SK-N-SH (cell line): Measurements from ENCODE around the gene NFATC4. TPM values are rescaled to one million over a fixed set of nuclear protein-coding genes. Genes with fewer than 3 reads are reported as not detected.

Experiments used
- CTCF ChIA-PET: fragments of 300-600, 350-600 bp; formaldehyde crosslinking; extraction: SDS; loops from one replicate; lab custom pipeline; 2021; lab: Yijun Ruan, JAX
- POLR2A ChIA-PET: fragments of 350-600 bp; sonication (Branson Sonifier 250); formaldehyde crosslinking; extraction: SDS; loops from one replicate; lab custom pipeline; 2020; ENCODE audit warnings: antibody characterized with exemption, inconsistent platforms; lab: Yijun Ruan, JAX
- DNase-seq: peaks from one replicate; pipeline ENCODE4 v3.0.0; 2012
- H2AFZ ChIP-seq: fragments of 200-600 bp; sonication (generic); 2 replicates; pipeline ENCODE4 v1.8.1; 2016; ENCODE audit warnings: antibody characterized with exemption, mild to moderate bottlenecking, low read depth
- H3F3A ChIP-seq: fragments of 200-600 bp; sonication (generic); replicated peaks from 2 replicates; pipeline ENCODE3; 2016; ENCODE audit warnings: antibody characterized with exemption, mild to moderate bottlenecking; ENCODE audit not compliant: insufficient read depth
- H3K27ac ChIP-seq, 2 experiments: fragments of 200-500 bp in 1 of 2; fragments of 200-600 bp in 1 of 2; sonication (Bioruptor generic) in 1 of 2; sonication (generic), shearing (Covaris generic) in 1 of 2; 2 replicates each; pipeline versions ENCODE4 v1.5.1 to v1.6.1; 2014 to 2016; ENCODE audit warnings: low read depth in 2 of 2, inconsistent platforms in 1 of 2, low read length in 1 of 2, mild to moderate bottlenecking in 1 of 2, mixed read lengths in 1 of 2
- H3K27me3 ChIP-seq: fragments of 200-600 bp; sonication (generic), shearing (Covaris generic); 2 replicates; pipeline ENCODE4 v1.6.1; 2016; ENCODE audit warnings: mixed run types; ENCODE audit not compliant: insufficient read depth
- H3K36me3 ChIP-seq, 2 experiments: fragments of 200-500 bp in 1 of 2; fragments of 200-600 bp in 1 of 2; sonication (Bioruptor generic) in 1 of 2; sonication (generic) in 1 of 2; replicated peaks in 1 of 2; 2 replicates each; pipeline versions ENCODE3 to v1.5.1; 2014 to 2016; ENCODE audit warnings: low read length in 1 of 2, mild to moderate bottlenecking in 1 of 2; ENCODE audit not compliant: insufficient read depth in 2 of 2, control insufficient read depth in 1 of 2
- H3K4me1 ChIP-seq, 2 experiments: fragments of 200-500 bp in 1 of 2; fragments of 200-600 bp in 1 of 2; sonication (Bioruptor generic) in 1 of 2; sonication (generic), shearing (Covaris generic) in 1 of 2; 2 replicates each; pipeline versions ENCODE4 v1.5.1 to v1.6.1; 2014 to 2016; ENCODE audit warnings: low read depth in 1 of 2, low read length in 1 of 2, mixed run types in 1 of 2; ENCODE audit not compliant: insufficient read depth in 2 of 2, control insufficient read depth in 1 of 2
- H3K4me2 ChIP-seq: fragments of 200-600 bp; sonication (generic), shearing (Covaris generic); 2 replicates; pipeline ENCODE4 v1.6.1; 2017; ENCODE audit warnings: mixed run types
- H3K4me3 ChIP-seq, 2 experiments: fragments of 200-500 bp in 1 of 2; fragments of 200-600 bp in 1 of 2; sonication (Bioruptor generic) in 1 of 2; sonication (generic), shearing (Covaris generic) in 1 of 2; 2 replicates each; pipeline versions ENCODE4 v1.5.1 to v1.8.1; 2014 to 2016; ENCODE audit warnings: low read depth in 2 of 2, inconsistent platforms in 1 of 2, low read length in 1 of 2, mild to moderate bottlenecking in 1 of 2, mixed read lengths in 1 of 2, moderate library complexity in 1 of 2
- H3K79me2 ChIP-seq: fragments of 200-600 bp; sonication (generic); 2 replicates; pipeline ENCODE4 v1.8.1; 2017; ENCODE audit warnings: mild to moderate bottlenecking; ENCODE audit not compliant: insufficient read depth
- H3K9ac ChIP-seq: fragments of 200-600 bp; sonication (generic); 2 replicates; pipeline ENCODE4 v1.6.1; 2017; ENCODE audit warnings: mixed run types
- H3K9me2 ChIP-seq: fragments of 200-600 bp; sonication (generic); 2 replicates; pipeline ENCODE4 v1.6.1; 2017; ENCODE audit warnings: mixed run types
- H3K9me3 ChIP-seq: fragments of 200-600 bp; sonication (generic); 2 replicates; pipeline ENCODE4 v1.6.1; 2017; ENCODE audit warnings: mixed run types, mild to moderate bottlenecking, moderate library complexity
- H4K20me1 ChIP-seq: fragments of 200-600 bp; sonication (generic); 2 replicates; pipeline ENCODE4 v1.6.1; 2017; ENCODE audit warnings: mild to moderate bottlenecking, mixed run types; ENCODE audit not compliant: insufficient read depth
- FOXM1 ChIP-seq: IDR thresholded peaks from 2 replicates; pipeline ENCODE4 v1.4.0; 2012; ENCODE audit warnings: low read depth, mild to moderate bottlenecking
- MEF2A ChIP-seq: IDR thresholded peaks from 2 replicates; pipeline ENCODE4 v1.4.0; 2012; ENCODE audit warnings: low read depth, borderline replicate concordance
- NRF1 ChIP-seq: IDR thresholded peaks from 2 replicates; pipeline ENCODE4 v1.6.1; 2012; ENCODE audit warnings: low read depth, mild to moderate bottlenecking, low read length
- TCF12 ChIP-seq: IDR thresholded peaks from 2 replicates; pipeline ENCODE4 v1.4.0; 2012
- WGBS: methylation state at CpG from one replicate; pipeline ENCODE4 v1.1.6; 2017; ENCODE audit warnings: low lambda C conversion rate; 5-methylcytosine and 5-hydroxymethylcytosine counted together
- polyA plus RNA-seq, 3 experiments: library from polyadenylated mRNA; depleted of rRNA; stranded (reverse); fragments of >200 nt; gene quantifications; 2 replicates each; pipeline ENCODE4 v1.2.3, GENCODE V29; 2012

Gene NFATC4
- polyA plus RNA-seq, 1 of the 3 experiments (the other 2 are of a cell fraction), result 25.3 TPM

DNA sequence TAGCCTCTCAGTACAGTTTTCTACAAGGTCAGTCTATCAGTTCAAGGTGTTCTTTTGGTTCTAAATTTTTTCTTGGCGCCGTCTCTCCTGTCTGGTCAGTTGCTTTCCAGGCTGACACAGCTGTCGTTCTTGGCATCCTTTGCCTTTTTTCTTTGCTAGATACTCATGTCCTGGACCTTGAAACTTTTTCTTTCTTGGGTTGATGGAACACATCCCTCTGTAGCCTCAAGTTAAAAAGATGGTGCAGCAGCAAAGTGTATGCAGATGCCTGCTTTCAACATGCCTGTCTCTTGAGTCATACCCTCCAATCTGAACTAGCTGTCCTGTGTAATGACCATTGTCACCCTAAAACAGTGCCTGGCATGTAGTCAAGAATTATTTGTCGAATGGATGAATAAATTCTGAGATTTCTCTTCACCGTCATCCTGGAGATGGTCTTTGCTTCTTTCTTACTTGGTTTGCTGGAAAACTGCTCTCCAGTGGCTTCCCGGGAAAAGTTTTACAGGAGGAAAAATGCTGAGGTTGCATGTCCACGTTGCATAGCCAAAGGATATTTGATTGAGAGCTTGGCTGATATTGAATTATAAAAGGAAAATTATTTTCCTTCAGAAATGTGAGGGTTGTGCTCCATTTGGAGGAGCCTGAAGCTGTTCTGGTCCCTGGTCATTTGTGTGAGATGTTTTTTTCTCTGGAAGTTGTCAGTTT is 35.5 kb downstream of the NFATC4 start:
- no peaks in the 10 kb centered on the region for H4K20me1 ChIP-seq
- H3K9me2 ChIP-seq, result no peaks in the 10 kb centered on the region
- ChIA-PET CTCF (interaction anchor here (2.8 to 5.8 kb wide), 4 partner anchors 27 to 70 kb away, joined by 11 to 38 read pairs (median 30); partner anchors contain the start of genes CBLN3 and KHNYN), POLR2A (no interaction called here)
- H3K9me3 ChIP-seq, result no peaks in the 10 kb centered on the region
- WGBS, result 41% methylated on average over 7 of the region's 7 CpGs
- no peak overlapping the region for H3K9ac ChIP-seq
- no peaks in the 10 kb centered on the region for H3K79me2 ChIP-seq
- no peak overlapping the region for H3K4me3 ChIP-seq
- peaks cover 0 to 24% of the 10 kb centered on the region in 2 experiments; a peak in 1 of 4 replicates for H3K4me1 ChIP-seq
- peak overlapping the region; percentile 7; the same call in 1 of the 2 replicates for H3K4me2 ChIP-seq
- H3F3A ChIP-seq, result peaks cover 7% of the 10 kb centered on the region
- H3K27ac ChIP-seq, result no peak overlapping the region
- DNase-seq, result no peak
- no peak for TF ChIP-seq FOXM1
- TF ChIP-seq TCF12, result peak; percentile 40; the same call in 1 of the 2 replicates
- H3K27me3 ChIP-seq, result no peaks in the 10 kb centered on the region
- peaks cover 0 to under 1% of the 10 kb centered on the region in 2 experiments for H3K36me3 ChIP-seq
- no peak overlapping the region for H2AFZ ChIP-seq

DNA sequence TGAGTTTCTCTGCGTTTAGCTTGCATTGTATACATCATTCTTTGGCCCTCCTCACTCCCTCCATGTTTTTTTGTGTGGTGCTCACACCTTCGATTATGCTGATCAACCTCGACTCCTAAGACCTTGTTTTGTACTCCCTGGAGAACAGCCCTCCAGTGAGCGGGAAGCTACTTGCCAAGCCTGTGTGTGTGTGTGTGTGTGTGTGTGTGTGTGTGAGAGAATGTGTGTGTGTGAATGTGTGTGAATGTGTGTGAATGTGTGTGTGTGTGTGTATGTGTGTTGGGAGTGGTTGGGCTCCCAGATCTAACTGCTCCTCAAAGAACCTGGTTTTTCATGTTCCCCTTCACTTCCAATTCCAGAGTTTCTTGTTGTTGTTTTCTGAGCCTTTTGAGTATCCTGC is 36.8 kb downstream of the NFATC4 start:
- WGBS, result 91% methylated on average over 4 of the region's 4 CpGs

DNA sequence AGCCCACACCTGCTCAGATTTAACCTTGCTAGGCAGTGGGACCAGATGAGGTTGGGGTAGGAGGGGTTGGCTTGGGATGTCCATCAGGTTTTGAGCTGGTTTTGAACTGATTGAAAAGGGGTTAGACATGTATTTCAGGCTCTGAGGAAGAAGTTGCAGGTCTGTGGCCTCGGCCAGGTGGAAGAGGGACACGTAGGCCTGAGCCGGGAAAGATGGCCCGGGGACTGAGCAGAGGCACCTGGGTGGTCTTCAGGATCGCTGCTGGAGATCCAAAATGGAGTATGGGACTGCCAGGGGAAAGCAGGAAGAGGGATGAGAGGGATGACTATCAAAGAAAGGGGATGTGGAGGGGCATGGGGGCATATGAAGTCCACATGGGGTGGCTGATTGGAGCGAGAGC is 38.4 kb downstream of the NFATC4 start:
- Histone ChIP-seq H2AFZ (no peak overlapping the region), H3K27ac (no peak overlapping the region), H3K27me3 (no peaks in the 10 kb centered on the region), H3K4me1 (peaks cover 0 to 8% of the 10 kb centered on the region in 2 experiments; a peak in 1 of 4 replicates), H3K4me3 (no peak overlapping the region), H3K36me3 (peaks cover 0 to 4% of the 10 kb centered on the region in 2 experiments), H3K9ac (no peak overlapping the region), H3K9me3 (no peaks in the 10 kb centered on the region), H3K9me2 (no peaks in the 10 kb centered on the region), H4K20me1 (no peaks in the 10 kb centered on the region), H3K4me2 (no peak overlapping the region), H3F3A (peaks cover 7% of the 10 kb centered on the region), H3K79me2 (no peaks in the 10 kb centered on the region)
- ChIA-PET CTCF (interaction anchor here (0.6 to 5.8 kb wide), 5 partner anchors 24 to 73 kb away, joined by 3 to 38 read pairs (median 26); partner anchors contain the start of genes CBLN3 and KHNYN), POLR2A (interaction anchor here (1.0 to 1.7 kb wide), 2 partner anchors 13 to 25 kb away, joined by 3 to 4 read pairs; no protein-coding TSS in a partner anchor)
- 78% methylated on average over 6 of the region's 6 CpGs for WGBS
- DNase-seq, result no peak
- TF ChIP-seq NRF1, result no peak

More for the DNA sequence above, 36.8 kb downstream of the NFATC4 start:
- DNase-seq, result no peak
- no peak overlapping the region for H3K4me3 ChIP-seq
- no peaks in the 10 kb centered on the region for H3K27me3 ChIP-seq
- H3K9me2 ChIP-seq, result no peaks in the 10 kb centered on the region
- no peak overlapping the region for H3K27ac ChIP-seq
- no peaks in the 10 kb centered on the region for H3K9me3 ChIP-seq
- no peak overlapping the region for H3K9ac ChIP-seq
- POLR2A ChIA-PET, result no interaction called here
- H3K36me3 ChIP-seq, result peaks cover 0 to 4% of the 10 kb centered on the region in 2 experiments
- CTCF ChIA-PET, result interaction anchor here (2.8 to 5.8 kb wide), 4 partner anchors 26 to 72 kb away, joined by 11 to 38 read pairs (median 26); partner anchors contain the start of genes CBLN3 and KHNYN
- no peak overlapping the region for H3K4me2 ChIP-seq
- H3K79me2 ChIP-seq, result no peaks in the 10 kb centered on the region
- H3K4me1 ChIP-seq, result peaks cover 0 to 17% of the 10 kb centered on the region in 2 experiments; a peak in 1 of 4 replicates
- H2AFZ ChIP-seq, result no peak overlapping the region
- TF ChIP-seq MEF2A, result no peak
- peaks cover 7% of the 10 kb centered on the region for H3F3A ChIP-seq
- H4K20me1 ChIP-seq, result no peaks in the 10 kb centered on the region
